Activated CD4-positive, alpha-beta T cell treated with anti-CD3 and anti-CD28 coated beads for 36 hours (primary cell): ENCODE results near the gene ASB13. TPM values are rescaled to one million over a fixed set of nuclear protein-coding genes. Genes with fewer than 3 reads are reported as not detected.

Source experiments
- ATAC-seq: fragments of 200-7000 bp; cut with Tn5 transposase; one replicate; pipeline ENCODE4 v1.10.0; 2021; ENCODE audit warnings: mild to moderate bottlenecking, moderate library complexity
- CTCF ChIA-PET: fragments of 350-600 bp; sonication (Branson Sonifier 250); formaldehyde crosslinking; loops from one replicate; lab custom pipeline; 2021; ENCODE audit warnings: antibody characterized with exemption; lab: Charles Lee
- POLR2A ChIA-PET: fragments of 350-600 bp; sonication (Branson Sonifier 250); formaldehyde crosslinking; loops from one replicate; lab custom pipeline; 2021; ENCODE audit warnings: antibody characterized with exemption, inconsistent platforms; lab: Charles Lee
- DNase-seq: peaks from one replicate; pipeline ENCODE4 v3.0.0-alpha.2; 2020
- H3K27ac Mint-ChIP-seq: one replicate; pipeline ENCODE4 v1.8.0; 2021; ENCODE audit warnings: mixed read lengths
- H3K27me3 Mint-ChIP-seq: one replicate; pipeline ENCODE4 v1.8.0; 2021; ENCODE audit warnings: mixed read lengths
- H3K36me3 Mint-ChIP-seq: one replicate; pipeline ENCODE4 v1.8.0; 2021; ENCODE audit warnings: low read depth, mixed read lengths
- H3K4me1 Mint-ChIP-seq: one replicate; pipeline ENCODE4 v1.8.0; 2021; ENCODE audit warnings: mixed read lengths
- H3K4me3 Mint-ChIP-seq: one replicate; pipeline ENCODE4 v1.8.0; 2021; ENCODE audit warnings: mild to moderate bottlenecking, moderate library complexity, mixed read lengths
- H3K9me3 Mint-ChIP-seq: one replicate; pipeline ENCODE4 v1.8.0; 2021; ENCODE audit warnings: low read depth, mixed read lengths
- intact Hi-C, 2 experiments: fragments of 100-400 bp; cut with DNase I in 1 of 2; cut with micrococcal nuclease in 1 of 2; formaldehyde crosslinking; loops; one replicate each; pipeline versions ENCODE4 v1.14.2 to v1.15.1; 2022 to 2024; cut with DNase I, micrococcal nuclease
- total RNA-seq, 2 experiments: library from RNA; stranded (reverse); gene quantifications; one replicate each; pipeline ENCODE4 v1.2.3, GENCODE V29; 2021

Gene ASB13
- total RNA-seq, 2 experiments from 2014 or later: 6.4 to 9.8 TPM

DNA sequence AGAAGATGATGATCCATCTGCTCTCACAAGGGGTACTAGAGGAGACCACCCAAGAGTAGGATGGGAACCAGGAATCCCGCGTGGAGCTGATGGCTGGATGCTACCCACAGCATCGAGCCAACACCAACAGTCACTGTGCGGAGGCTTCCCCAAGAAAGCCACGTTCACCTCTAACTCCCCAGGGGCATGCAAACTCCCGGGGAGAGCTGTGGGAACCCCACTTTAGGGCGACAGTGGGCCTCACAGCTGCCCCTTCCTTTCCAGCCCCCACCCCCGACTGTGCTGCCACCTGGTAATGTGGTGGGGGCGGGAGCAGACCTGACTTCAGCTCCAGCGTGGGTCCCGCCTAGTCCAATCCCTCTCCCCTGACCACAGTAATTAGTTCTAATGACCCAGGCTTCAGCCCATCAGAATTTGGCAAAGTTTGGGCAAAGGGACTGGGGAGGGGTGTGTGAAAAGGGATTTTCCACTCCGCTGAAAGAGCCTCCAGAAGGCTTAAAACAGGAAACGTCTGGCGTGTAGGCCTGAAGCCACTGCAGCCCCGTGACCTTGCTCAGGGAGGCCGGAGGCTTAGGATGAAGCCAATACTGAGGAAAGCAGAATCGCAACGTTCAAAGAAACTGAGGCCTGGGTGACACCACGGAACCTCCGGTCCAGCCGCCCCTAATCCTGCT, 20.3 kb downstream of the ASB13 start:
- Mint-ChIP-seq H3K4me3 (no peak overlapping the region), H3K27ac (no peak overlapping the region), H3K36me3 (peaks cover 18% of the 10 kb centered on the region), H3K27me3 (no peaks in the 10 kb centered on the region), H3K9me3 (no peaks in the 10 kb centered on the region), H3K4me1 (no peaks in the 10 kb centered on the region)
- intact Hi-C loops: no loop called here
- ChIA-PET POLR2A (no interaction called here), CTCF (no interaction called here)
- no peak for DNase-seq
- no peak for ATAC-seq

DNA sequence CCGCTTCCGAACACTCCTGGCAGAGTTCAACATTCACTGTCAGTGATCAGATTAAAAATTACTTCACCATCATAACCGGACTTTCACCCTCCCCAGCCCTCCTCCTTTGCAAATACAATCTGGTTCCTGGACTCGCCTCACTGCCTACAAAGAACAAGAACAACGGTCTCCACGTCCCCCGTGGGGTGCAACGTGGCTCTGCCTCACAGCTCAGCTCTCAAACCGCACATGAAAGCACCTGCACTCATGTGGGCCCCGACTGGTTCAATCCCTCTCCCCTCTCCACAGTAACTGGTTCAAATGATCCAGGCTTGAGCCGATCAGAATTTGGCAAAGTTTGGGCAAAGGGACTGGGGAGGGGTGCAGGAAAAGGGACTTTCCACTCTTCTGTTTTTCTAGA, 21.0 kb downstream of the ASB13 start:
- H3K4me1 Mint-ChIP-seq: no peaks in the 10 kb centered on the region
- H3K9me3 Mint-ChIP-seq: no peaks in the 10 kb centered on the region
- H3K27me3 Mint-ChIP-seq: no peaks in the 10 kb centered on the region
- peaks cover 20% of the 10 kb centered on the region for H3K36me3 Mint-ChIP-seq
- ChIA-PET POLR2A (no interaction called here), CTCF (no interaction called here)
- no peak overlapping the region for H3K27ac Mint-ChIP-seq
- ATAC-seq (no peak), DNase-seq (no peak)
- intact Hi-C loops: no loop called here
- no peak overlapping the region for H3K4me3 Mint-ChIP-seq

DNA sequence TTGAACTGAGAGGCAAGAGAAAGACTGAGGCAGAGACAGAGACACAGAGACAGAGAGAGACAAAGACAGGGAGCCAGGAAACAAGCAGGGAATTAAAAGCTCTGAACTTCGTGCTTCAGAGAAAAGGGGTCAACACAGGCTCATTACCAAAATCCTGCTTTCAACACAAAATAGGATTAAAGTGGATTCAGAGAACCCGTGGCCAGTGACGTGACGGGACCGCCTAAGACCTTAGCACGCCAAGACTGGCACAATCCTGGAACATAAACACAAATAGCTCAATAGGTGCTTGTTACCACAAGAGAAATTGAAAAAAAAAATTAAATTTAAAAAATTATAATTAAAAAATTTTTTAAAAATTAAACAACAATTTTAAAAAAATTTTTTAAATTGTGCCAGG, 21.5 kb downstream of the ASB13 start:
- H3K4me1 Mint-ChIP-seq: no peaks in the 10 kb centered on the region
- intact Hi-C loops: no loop called here
- ChIA-PET POLR2A (no interaction called here), CTCF (interaction anchor here (4.2 kb wide), 1 partner anchor 14 kb away, joined by 18 read pairs; no protein-coding TSS in a partner anchor)
- DNase-seq: no peak
- H3K4me3 Mint-ChIP-seq: no peak overlapping the region
- no peaks in the 10 kb centered on the region for H3K27me3 Mint-ChIP-seq
- peaks cover 18% of the 10 kb centered on the region for H3K36me3 Mint-ChIP-seq
- ATAC-seq: no peak
- H3K9me3 Mint-ChIP-seq: no peaks in the 10 kb centered on the region
- H3K27ac Mint-ChIP-seq: no peak overlapping the region

DNA sequence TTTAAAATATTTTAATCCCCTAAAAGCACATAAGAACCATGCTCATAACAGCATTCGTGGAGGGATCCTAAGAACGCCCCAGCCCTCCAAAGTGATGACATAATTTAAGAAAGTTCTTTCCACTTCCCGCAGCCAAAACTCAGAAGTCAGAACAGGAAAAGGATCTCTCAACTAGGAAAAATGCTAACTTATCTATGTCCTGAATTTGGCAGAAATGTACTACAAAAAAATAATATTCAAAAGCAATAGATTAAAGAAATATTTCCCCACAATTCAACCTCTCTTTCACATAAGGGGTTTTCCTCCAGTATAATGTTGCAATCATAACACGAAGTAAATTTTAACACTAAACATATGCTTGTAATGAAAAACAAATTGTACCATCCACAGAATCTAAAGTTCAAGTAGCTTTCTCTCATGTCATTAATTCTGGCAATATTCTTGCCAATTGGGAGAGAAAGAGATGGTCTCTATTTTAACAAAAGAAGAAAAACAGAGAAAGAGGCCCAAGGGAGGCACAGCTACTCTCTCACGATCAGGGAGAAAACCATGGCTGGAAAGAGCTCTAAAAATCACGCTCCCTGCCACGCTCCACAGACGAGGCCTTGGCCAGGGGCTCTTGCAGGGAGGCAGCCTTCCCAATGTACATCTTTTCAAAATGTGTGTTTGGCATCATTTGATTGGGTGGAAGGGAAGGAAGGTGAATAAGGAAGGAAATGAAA, 22.9 kb downstream of the ASB13 start:
- peaks cover 20% of the 10 kb centered on the region for H3K36me3 Mint-ChIP-seq
- no peaks in the 10 kb centered on the region for H3K9me3 Mint-ChIP-seq
- H3K4me1 Mint-ChIP-seq: no peaks in the 10 kb centered on the region
- ChIA-PET POLR2A (no interaction called here), CTCF (interaction anchor here (0.6 to 4.2 kb wide), 5 partner anchors 13 to 759 kb away, joined by 3 to 18 read pairs (median 4); no protein-coding TSS in a partner anchor)
- ATAC-seq (no peak), DNase-seq (no peak)
- no peak overlapping the region for H3K27ac Mint-ChIP-seq
- no peak overlapping the region for H3K4me3 Mint-ChIP-seq
- H3K27me3 Mint-ChIP-seq: no peaks in the 10 kb centered on the region
- intact Hi-C loops: no loop called here

DNA sequence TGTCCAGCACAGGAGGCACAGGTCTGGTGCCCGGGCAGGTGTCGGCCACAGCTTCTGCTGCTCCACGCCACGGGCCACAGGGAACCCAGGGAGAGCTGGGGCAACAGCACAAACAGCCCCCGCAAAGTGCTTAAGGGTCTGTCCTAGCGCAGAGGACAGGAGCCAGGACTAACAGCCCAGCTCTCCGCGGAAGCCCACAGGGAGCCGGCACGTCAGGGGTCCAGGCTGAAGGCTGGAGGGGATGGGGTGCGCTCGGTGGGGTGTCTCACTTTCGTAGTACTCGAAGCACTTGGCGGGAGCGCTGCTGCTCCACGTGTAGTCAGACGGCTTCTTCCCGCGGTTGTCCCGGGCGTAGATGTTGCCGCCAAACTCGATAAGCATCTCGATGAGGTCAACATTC, 24.9 kb downstream of the ASB13 start:
- DNase-seq: no peak
- Mint-ChIP-seq H3K27ac (no peak overlapping the region), H3K4me1 (no peaks in the 10 kb centered on the region), H3K9me3 (no peaks in the 10 kb centered on the region), H3K36me3 (peaks cover 14% of the 10 kb centered on the region), H3K27me3 (no peaks in the 10 kb centered on the region), H3K4me3 (no peak overlapping the region)
- ChIA-PET CTCF (interaction anchor here (4.2 kb wide), 1 partner anchor 11 kb away, joined by 18 read pairs; no protein-coding TSS in a partner anchor), POLR2A (no interaction called here)
- intact Hi-C loops: no loop called here
- ATAC-seq: no peak

DNA sequence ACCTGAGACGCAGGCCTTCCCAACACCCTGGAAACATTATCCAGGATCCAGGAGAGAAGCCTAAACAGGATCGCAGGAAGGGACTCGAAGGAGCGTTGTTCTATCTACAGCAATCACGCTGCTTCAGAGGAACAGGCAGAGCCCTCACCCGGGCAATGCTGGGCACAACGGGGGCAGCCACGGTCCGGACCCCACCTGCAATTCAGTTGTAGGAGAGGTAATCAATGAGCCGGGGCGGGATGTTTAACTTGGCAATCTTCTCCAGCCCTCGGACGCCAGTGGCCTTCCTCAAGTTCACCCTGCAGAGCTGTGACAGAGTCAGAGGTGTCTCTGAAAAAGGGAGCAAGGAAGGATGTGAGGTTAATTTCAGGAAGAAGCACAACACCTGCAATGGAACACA, 25.9 kb downstream of the ASB13 start:
- CTCF ChIA-PET: no interaction called here

DNA sequence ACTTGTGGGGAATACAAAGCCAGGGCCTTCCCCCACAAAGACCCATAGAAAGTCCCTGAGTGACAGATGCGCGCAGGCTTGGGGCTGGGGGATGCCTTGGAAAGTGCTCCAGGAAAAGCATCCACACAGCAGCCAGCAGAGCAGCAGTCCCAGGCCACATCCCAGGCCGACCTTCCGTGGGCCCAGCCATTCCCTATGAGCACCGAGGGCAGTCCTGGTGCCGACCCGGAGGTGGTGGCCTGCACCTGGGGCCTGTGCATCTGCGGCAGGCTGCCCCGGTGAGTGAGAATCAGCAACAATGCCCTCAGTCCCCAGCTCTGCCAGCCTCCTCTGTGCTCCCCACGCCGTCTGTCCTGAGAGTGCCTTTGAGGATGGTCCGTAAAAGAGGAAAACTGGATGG, 26.4 kb downstream of the ASB13 start:
- ATAC-seq (no peak), DNase-seq (no peak)
- Mint-ChIP-seq H3K9me3 (no peaks in the 10 kb centered on the region), H3K4me1 (no peaks in the 10 kb centered on the region), H3K4me3 (no peak overlapping the region), H3K36me3 (peaks cover 13% of the 10 kb centered on the region), H3K27ac (no peak overlapping the region), H3K27me3 (no peaks in the 10 kb centered on the region)
- intact Hi-C loops: no loop called here
- ChIA-PET POLR2A (no interaction called here), CTCF (no interaction called here)

More for the DNA sequence above, 25.9 kb downstream of the ASB13 start:
- ATAC-seq: no peak
- no peak overlapping the region for H3K4me3 Mint-ChIP-seq
- no peaks in the 10 kb centered on the region for H3K4me1 Mint-ChIP-seq
- H3K27ac Mint-ChIP-seq: no peak overlapping the region
- POLR2A ChIA-PET: no interaction called here
- DNase-seq: no peak
- H3K27me3 Mint-ChIP-seq: no peaks in the 10 kb centered on the region
- no peaks in the 10 kb centered on the region for H3K9me3 Mint-ChIP-seq
- intact Hi-C loops: no loop called here
- H3K36me3 Mint-ChIP-seq: peaks cover 14% of the 10 kb centered on the region

DNA sequence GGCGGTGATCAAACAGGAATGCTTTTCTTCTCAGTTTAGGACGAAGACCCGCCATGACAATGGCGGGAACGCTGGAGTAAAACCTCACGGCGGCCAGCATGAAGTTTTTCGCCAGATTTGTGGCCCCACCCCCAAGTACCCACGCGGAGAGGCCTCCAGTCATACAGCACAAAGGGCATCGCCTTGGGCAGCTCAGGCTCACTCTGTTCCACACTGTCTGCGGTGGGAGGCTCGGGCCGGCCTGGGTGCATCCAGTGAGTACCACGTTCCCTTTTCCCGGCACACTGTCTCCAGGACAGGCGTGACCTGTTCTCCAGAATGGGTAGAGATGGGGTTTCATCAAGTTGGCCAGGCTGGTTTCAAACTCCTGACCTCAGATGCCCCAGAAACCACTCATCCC, 27.3 kb downstream of the ASB13 start:
- H3K9me3 Mint-ChIP-seq: no peaks in the 10 kb centered on the region
- H3K4me1 Mint-ChIP-seq: no peaks in the 10 kb centered on the region
- ATAC-seq: no peak
- DNase-seq: no peak
- peaks cover 13% of the 10 kb centered on the region for H3K36me3 Mint-ChIP-seq
- no peak overlapping the region for H3K4me3 Mint-ChIP-seq
- ChIA-PET CTCF (no interaction called here), POLR2A (no interaction called here)
- intact Hi-C loops: no loop called here
- no peaks in the 10 kb centered on the region for H3K27me3 Mint-ChIP-seq
- no peak overlapping the region for H3K27ac Mint-ChIP-seq

DNA sequence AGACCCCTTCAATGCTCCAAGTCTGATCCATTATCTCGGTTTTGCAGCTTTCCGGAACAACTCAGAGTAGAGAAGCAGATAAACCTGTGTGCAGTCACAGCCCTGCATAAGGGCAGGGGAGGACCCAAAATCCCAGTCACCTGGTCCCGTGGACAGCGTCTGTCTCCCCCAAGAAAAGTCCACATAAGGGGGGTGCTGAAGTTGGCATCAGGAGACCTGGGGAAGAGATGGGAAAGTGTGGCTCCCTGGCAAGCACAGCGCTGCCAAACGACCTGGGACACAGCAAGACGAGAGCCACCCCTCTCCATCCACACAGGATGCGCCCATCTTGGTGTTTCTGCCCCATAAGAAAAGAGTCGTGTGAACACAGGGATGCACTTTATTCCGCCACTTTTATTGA, 27.9 kb downstream of the ASB13 start:
- no peak overlapping the region for H3K27ac Mint-ChIP-seq
- peaks cover 11% of the 10 kb centered on the region for H3K36me3 Mint-ChIP-seq
- CTCF ChIA-PET: no interaction called here
- intact Hi-C loops: no loop called here
- no peak for DNase-seq
- no peaks in the 10 kb centered on the region for H3K4me1 Mint-ChIP-seq
- H3K9me3 Mint-ChIP-seq: no peaks in the 10 kb centered on the region
- H3K4me3 Mint-ChIP-seq: no peak overlapping the region
- POLR2A ChIA-PET: no interaction called here
- no peaks in the 10 kb centered on the region for H3K27me3 Mint-ChIP-seq
- no peak for ATAC-seq

DNA sequence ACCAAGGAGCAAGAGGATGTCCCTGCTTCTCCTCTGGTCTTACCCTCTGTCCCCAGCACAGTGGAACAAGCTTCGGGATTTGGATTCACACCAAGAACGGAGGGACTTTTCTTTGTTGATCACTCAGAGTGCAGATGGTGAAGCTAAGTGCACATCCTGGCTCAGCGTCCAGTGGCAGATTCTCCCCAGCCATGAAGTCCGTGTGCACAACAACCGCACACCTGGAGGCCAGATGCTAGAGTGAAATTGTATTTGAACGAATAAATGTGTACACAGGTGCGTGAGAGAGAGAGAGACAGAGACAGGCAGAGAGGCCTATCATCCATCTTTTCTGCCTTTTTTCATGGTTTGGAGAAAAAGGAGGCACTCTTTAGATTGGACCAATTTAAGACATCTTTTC, 31.5 kb downstream of the ASB13 start:
- Mint-ChIP-seq H3K27me3 (no peaks in the 10 kb centered on the region), H3K36me3 (peaks cover 4% of the 10 kb centered on the region), H3K27ac (no peak overlapping the region), H3K9me3 (no peaks in the 10 kb centered on the region), H3K4me3 (no peak overlapping the region), H3K4me1 (peaks cover 2% of the 10 kb centered on the region)
- no peak for ATAC-seq
- DNase-seq: no peak
- CTCF ChIA-PET: interaction anchor here (1.2 kb wide), 1 partner anchor 12 kb away, joined by 4 read pairs; no protein-coding TSS in a partner anchor
- POLR2A ChIA-PET: interaction anchor here (0.7 kb wide), 1 partner anchor 238 kb away, joined by 3 read pairs; no protein-coding TSS in a partner anchor
- intact Hi-C loops: loop anchor here in 1 of 2 experiments (5.0 kb wide), 1 partner anchor 117 kb away; no protein-coding TSS in a partner anchor

DNA sequence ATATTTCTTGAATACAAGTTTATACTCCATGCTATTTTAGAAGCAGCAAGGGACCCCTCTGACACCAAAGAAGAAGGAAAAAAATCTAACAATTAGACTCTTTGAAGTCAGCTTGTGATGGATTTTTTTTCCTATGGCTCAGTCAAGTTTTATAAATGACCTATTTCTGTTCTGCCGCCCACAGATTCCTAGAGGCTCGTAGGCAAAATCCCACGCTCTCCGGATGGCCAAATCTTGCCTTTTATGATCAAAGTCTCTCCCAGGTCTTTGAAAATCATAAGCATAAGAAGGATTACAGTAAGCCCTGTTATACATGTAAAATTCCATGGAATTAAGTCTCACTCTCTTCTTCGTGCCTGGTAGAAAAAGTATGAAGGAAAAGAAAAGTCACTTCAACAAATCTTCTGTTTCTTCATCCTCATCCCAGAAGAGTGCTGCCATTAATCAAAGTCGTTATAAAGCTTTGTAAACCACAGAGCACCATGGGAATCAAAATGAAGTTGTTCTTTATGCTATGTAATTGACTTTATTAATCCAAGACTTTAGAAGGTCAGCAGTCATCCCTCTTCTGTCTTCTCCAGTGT, 33.1 kb downstream of the ASB13 start:
- ChIA-PET POLR2A (no interaction called here), CTCF (no interaction called here)
- peaks cover 3% of the 10 kb centered on the region for H3K27me3 Mint-ChIP-seq

More for the DNA sequence above, 33.1 kb downstream of the ASB13 start:
- ATAC-seq: no peak
- intact Hi-C loops: loop anchor here in 1 of 2 experiments (5.0 kb wide), 1 partner anchor 119 kb away; no protein-coding TSS in a partner anchor
- H3K4me3 Mint-ChIP-seq: no peak overlapping the region
- no peak overlapping the region for H3K27ac Mint-ChIP-seq
- no peak for DNase-seq
- H3K4me1 Mint-ChIP-seq: peaks cover 19% of the 10 kb centered on the region
- no peaks in the 10 kb centered on the region for H3K36me3 Mint-ChIP-seq
- no peaks in the 10 kb centered on the region for H3K9me3 Mint-ChIP-seq
